Activated CD4-positive, alpha-beta T cell treated with anti-CD3 and anti-CD28 coated beads for 24 hours (primary cell): ENCODE data around the gene RAMP1.

Experiments
- DNase-seq, 2 donors: peaks; one replicate each; pipeline ENCODE4 v3.0.0-alpha.2; 2020; ENCODE audit warnings: low read depth in 2 of 2

RAMP1 gene

GRCh38 chr2:237917696-237918374 is 58.4 kb downstream of the RAMP1 start:
- no peak for DNase-seq

DNA sequence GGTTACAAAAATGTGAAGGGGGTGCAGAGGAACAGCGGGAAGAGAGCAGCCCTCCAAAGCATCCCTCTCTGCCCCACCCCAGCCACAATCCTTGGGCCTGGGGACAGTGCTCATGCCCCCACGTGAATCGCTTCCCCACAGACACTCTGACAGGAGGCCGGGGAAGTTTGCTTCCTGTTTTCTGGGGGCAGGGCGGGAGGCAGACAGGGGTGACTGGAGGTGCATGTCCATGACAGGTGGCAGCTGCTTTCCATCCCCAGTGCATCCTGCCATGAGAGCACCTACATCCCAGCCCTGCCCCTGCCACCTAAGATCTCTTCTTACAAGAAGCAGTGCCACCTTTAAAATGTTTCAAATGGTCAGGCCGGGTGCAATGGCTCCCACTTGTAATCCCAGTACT is 60.2 kb downstream of the RAMP1 start:
- DNase-seq, result no peak

GRCh38 chr2:237920673-237921072 is 61.2 kb downstream of the RAMP1 start:
- DNase-seq, result no peak

- no peak for DNase-seq
These were observed 62.6 kb downstream of the RAMP1 start for GRCh38 chr2:237921967-237922492.

DNA sequence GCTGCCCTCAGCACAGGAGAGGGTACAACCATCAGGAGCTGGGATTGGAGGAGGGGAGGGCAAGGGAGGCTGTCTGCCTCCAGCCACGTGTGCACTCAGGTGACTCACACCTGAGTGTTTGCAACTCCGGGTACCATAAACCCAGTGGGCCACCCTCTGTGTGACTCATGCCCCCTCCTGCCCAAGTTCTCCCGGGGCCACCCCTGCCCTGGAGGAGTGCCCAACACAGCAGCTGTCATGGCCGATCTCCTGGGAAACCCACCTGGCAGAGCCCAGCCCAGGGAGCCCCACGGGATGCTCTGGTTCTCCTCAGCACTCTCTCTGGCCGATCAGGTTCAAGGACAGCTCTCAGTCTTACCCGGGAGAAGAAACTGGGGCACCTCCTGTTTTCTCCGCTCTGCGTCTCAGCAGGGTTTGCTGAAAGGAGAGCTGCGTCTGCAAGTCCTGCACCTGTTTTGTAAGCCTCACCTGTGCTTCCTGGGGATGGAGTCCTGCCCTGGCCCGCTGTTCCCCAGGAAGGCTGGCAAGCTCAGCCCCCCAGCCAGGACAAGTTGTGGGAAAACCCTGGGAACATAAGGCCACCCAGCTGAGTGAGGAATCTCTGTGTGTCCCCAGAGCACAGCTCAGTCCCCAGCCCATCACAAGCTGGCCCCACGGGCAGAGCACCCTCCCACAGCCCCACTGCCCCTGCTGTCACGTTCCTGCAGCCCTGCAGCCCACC is 63.4 kb downstream of the RAMP1 start:
- no peak for DNase-seq

GRCh38 chr2:237923481-237924163 is 64.2 kb downstream of the RAMP1 start:
- DNase-seq, result peak; percentile 70 to 78

DNA sequence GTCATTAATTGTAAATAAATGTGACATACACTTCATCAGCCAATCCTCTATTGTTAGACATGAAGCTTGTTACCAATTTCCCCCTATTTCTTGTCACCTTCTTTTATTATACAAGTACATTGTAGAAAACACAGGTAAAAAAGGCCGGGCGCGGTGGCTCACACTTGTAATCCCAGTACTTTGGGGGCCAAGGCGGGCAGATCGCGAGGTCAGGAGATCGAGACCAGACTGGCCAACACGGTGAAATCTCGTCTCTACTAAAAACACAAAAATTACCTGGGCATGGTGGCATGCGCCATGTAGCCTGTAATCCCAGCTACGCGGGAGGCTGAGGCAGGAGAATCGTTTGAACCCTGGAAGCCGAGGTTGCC is 64.7 kb downstream of the RAMP1 start:
- DNase-seq, result no peak

DNA sequence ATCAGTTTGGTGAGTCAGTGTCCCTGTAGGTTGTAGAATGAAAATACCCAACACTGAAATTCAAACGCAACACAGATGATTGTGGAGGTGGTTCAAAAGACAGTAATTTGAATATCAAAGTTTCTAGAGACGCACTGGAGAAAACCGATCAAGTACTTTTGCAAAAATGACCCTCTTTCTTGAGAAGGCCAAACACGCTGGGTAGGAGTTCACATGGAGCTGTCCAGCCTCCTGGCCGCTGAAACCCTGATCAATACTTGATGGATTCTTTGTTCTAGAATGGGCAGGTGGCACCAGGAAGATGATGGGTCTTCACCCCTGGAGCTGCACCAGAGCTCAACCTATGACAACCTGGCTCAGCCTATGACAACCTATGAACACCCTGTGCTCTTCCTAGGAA is 67.7 kb downstream of the RAMP1 start:
- DNase-seq, result no peak

DNA sequence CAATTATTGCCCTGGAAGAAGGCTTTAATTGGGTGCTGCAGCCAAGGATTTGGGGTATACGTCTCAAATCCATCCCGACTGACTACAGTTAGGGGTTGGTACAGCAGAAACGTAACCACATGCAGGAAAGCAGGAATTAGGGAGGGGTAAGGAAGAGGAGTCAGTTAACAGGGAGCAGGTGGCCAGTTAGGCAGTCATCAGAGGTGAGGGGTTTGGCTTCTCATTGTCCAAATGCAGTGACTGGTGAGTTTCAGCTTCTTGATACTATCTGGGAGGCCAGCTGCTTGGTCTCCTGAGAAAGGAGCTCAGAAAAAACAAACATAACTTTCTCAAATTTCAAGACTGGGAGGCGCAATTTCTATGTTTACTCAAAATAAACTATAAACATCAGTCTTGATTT is 68.6 kb downstream of the RAMP1 start:
- no peak for DNase-seq

DNA sequence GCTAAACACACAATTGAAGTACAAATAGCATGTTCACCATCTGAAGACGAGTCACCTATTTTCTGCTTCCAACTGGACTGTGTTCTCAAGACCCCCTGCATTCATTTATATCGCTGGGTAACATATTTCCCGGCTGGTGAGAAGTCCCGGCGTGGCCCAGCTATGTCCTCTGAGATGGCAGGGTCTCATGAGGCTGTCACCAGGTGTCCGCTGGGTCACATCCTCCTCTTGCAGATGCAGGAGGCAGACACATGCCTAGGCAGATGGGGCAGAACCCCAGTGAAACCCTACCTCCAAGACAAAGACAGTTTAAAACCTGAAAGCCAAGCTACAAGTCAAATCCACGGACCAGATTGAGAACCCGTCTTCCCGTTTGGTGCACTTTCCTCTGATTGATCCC is 70.6 kb downstream of the RAMP1 start:
- DNase-seq, result no peak

- DNase-seq, result no peak
These were observed 71.8 kb downstream of the RAMP1 start for GRCh38 chr2:237931205-237931721.

DNA sequence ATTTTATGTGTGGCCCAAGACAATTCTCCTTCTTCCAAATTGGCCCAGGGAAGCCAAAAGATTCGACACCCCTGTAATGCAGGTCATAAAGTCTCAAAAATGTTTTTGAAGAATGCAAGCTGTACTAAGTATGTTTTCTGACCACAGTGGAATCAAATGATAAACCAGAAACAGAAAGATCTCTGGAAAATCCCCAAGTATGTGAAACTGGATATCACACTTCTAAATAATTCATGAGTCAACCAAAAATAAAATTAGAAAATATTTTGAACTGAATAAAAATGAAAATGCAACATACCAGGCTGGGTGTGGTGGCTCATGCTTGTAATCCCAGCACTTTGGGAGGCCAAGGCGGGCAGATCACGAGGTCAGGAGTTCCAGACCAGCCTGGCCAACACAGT is 73.3 kb downstream of the RAMP1 start:
- DNase-seq, result no peak

- DNase-seq, result no peak
These were observed 74.8 kb downstream of the RAMP1 start for GRCh38 chr2:237934186-237934585.

DNA sequence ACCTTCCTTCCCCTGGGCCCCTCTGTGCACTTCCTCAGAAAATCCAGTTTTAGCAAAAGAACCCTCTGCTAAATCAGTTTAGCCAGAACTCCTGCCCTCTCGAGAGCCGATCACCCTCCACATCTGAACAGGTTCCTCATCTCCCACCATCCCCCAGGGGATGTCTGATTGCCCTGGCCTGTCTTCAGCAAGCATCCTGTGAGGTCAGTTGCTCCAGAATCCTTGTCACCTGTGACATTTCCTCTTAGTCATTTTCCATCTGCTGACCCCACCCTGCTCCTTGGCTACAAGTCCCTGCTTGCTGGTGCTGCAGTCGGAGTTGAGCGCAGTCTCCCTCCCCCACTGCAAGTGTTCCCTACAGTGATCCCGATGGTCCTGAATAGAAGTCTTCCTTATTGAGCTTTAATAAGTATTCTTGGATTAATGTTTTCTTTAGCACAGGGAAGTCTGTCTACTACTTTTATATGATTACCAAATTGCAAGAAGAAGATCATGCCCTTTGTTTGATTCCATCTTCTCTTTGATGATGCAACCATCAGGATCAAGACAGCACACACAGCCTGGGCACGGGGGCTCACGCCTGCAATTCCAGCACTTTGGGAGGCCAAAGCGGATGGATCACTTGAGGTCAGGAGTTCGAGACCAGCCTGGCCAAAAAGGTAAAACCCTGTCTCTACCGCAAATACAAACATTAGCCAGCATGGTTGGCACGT is 76.5 kb downstream of the RAMP1 start:
- DNase-seq, result no peak

GRCh38 chr2:237939251-237939650 is 79.8 kb downstream of the RAMP1 start:
- DNase-seq, result no peak

- DNase-seq, result no peak
These were observed 81.4 kb downstream of the RAMP1 start for GRCh38 chr2:237940828-237941227.

DNA sequence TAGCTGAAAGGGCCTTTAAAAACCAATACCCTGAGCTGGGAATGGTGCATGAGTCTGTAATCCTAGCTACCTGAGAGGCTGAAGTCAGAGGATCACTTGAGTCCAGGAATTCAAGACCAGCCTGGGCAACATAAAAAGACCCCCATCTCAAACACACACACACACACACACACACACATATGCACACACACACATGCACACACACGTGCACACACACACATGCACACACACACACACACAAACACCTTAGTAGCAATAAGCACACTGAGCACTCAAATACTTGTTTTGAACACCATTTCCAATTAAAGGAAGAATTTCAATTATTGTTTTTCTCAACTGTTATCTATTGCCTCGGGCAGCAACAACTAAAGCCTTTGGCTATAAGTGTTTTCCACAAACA is 81.8 kb downstream of the RAMP1 start:
- DNase-seq, result no peak

DNA sequence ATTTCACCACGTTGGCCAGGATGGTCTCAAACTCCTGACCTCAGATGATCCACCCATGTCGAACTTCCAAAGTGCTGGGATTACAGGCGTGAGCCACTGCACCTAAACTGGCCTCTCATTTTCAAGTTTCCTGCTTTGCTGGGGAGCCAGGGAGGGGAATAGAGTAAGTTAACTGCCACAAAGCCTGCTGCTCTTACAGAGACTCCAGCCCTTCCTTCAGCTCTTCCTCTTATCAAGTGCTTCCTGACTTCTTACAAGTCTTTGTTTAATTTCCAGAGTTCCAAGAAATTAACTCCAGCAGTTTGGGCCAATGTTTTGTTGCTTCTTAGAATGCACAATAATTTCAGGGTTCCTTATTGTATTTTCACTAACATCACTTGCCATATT is 83.1 kb downstream of the RAMP1 start:
- DNase-seq, result no peak

DNA sequence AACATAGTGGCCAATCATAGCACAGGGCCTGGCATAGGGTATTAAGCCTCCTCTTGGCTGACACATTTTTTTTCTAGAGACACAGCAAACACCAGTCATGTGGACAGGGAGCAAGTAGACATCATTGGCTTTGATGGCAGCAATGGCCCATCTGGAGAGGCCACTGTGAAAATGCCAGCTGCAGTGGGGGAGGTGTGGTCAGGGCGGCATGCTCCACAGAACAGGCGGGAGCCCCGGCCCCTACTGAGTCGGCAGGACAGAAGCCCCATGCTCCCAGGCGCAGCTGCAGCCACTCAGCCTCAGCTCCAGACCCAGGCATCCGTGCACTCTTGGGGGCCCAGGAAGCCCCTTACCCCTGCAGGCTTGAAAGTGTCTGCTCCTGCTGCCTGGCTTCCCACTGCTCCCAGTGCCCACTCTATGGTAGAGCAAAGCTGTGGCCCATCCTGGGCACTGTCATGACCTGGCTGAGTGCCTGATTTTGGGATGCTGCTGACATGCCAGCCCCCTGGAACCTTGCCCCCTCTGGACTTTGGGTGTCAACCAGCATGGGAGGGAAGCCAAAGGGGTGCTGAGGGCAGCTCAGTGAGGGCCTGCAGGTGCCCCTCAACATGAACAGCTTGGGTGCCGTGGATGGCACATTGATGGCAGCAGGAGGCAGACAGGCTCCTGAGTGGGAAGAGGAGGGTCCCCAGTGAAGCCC is 84.1 kb downstream of the RAMP1 start:
- no peak for DNase-seq

GRCh38 chr2:237944302-237944701 is 84.9 kb downstream of the RAMP1 start:
- DNase-seq, result no peak

DNA sequence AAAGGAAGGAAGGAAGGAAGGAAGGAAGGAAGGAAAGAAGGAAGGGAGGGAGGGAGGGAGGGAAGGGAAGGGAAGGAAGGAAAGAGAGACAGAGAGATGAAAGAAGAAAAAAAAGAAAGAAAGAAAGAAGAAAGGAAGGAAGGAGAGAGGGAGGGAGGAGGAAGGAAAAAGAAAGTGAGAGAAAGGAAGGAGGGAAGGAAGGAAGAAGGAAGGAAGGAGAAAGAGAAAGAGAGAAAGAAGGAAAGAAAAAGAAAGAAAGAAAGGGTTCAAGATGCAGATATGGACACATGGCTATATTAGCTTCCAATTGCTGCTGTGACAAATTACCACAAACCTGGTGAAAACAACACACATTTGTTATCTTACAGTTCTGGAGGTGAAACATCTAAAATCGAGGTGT is 87.0 kb downstream of the RAMP1 start:
- DNase-seq, result no peak
